ENCODE data around the gene TM9SF3. TPM values are rescaled to one million over a fixed set of nuclear protein-coding genes. Genes with fewer than 3 reads are reported as not detected.

Gene TM9SF3
- total and polyA plus RNA-seq, 2 donors (not counting 1 experiment from before 2014, with no cell fraction given), result 6.9 to 63.4 TPM

- DNase-seq (no peak), ATAC-seq (ENCODE audit: low read depth) (no peak)
- ChIA-PET POLR2A (no interaction called here), CTCF (interaction anchor here (1.5 kb wide), 1 partner anchor 10 kb away, joined by 3 read pairs; no protein-coding TSS in a partner anchor)
- H3K9ac ChIP-seq (ENCODE audit: low read length), result no peak overlapping the region
- peaks cover 49% of the 10 kb centered on the region for H3K79me2 ChIP-seq (ENCODE audit: control insufficient read depth, insufficient read depth, low read length)
- H2AFZ ChIP-seq (ENCODE audit: insufficient read depth, low read depth, low read length, poor library complexity, severe bottlenecking), result no peak overlapping the region
- no peak overlapping the region for H3K27ac Mint-ChIP-seq
- H3K4me2 ChIP-seq (replicated peaks; ENCODE audit: low read depth, low read length, poor library complexity, severe bottlenecking), result no peak overlapping the region
- no peak overlapping the region for H3K4me3 ChIP-seq (ENCODE audit: control extremely low read depth in 1 of 5, extremely low read depth in 1 of 5, insufficient read depth in 1 of 5, low read depth in 2 of 5, low read length in 4 of 5)
- H3K27me3 ChIP-seq (replicated peaks in 1 of 4; ENCODE audit: control extremely low read depth in 1 of 4, control insufficient read depth in 3 of 4, insufficient read depth in 4 of 4, low read length in 3 of 4), result no peaks in the 10 kb centered on the region
- H3K36me3 ChIP-seq (replicated peaks in 1 of 2; ENCODE audit: control extremely low read depth in 1 of 2, control insufficient read depth in 1 of 2, extremely low read depth in 1 of 2, insufficient read depth in 2 of 2, low read length in 1 of 2), result peaks cover 6 to 19% of the 10 kb centered on the region in 2 experiments
- no peaks in the 10 kb centered on the region for H3K27me3 Mint-ChIP-seq
- H3K4me1 ChIP-seq (ENCODE audit: control insufficient read depth in 2 of 2, insufficient read depth in 2 of 2, low read length in 2 of 2), result no peaks in the 10 kb centered on the region
- H3K4me3 Mint-ChIP-seq, result no peak overlapping the region
- no peaks in the 10 kb centered on the region for H3K9me3 Mint-ChIP-seq (ENCODE audit: insufficient read depth)
- no peaks in the 10 kb centered on the region for H3K9me3 ChIP-seq (ENCODE audit: control extremely low read depth in 1 of 3, control insufficient read depth in 2 of 3, insufficient read depth in 1 of 3, low read length in 2 of 3)
- H3K4me1 Mint-ChIP-seq, result peaks cover 6% of the 10 kb centered on the region
- no peak overlapping the region for H3K27ac ChIP-seq (ENCODE audit: low read length in 2 of 2)
- peaks cover 30% of the 10 kb centered on the region for H4K20me1 ChIP-seq (ENCODE audit: control insufficient read depth, insufficient read depth, low read length, poor library complexity, severe bottlenecking)
- TF ChIP-seq CTCF (IDR thresholded peaks at IDR 0.05) (no peak), EZH2 (IDR thresholded peaks at IDR 0.05; ENCODE audit: borderline replicate concordance, insufficient read depth, low read depth, low read length, poor library complexity, severe bottlenecking) (no peak)
- no CpG with 5 or more reads among the region's 1 CpG for WGBS (ENCODE audit: insufficient coverage)
- intact Hi-C loops (cut with micrococcal nuclease), result no loop called here
These were observed 21.0 kb downstream of the TM9SF3 start for GRCh38 chr10:96565774-96566173.

- no peaks in the 10 kb centered on the region for H3K27me3 Mint-ChIP-seq
- no peaks in the 10 kb centered on the region for H3K4me1 Mint-ChIP-seq
- no CpG with 5 or more reads among the region's 3 CpGs for WGBS (ENCODE audit: insufficient coverage)
- H3K9ac ChIP-seq (ENCODE audit: low read length), result no peak overlapping the region
- no peak overlapping the region for H3K4me3 ChIP-seq (ENCODE audit: control extremely low read depth in 1 of 5, extremely low read depth in 1 of 5, insufficient read depth in 1 of 5, low read depth in 2 of 5, low read length in 4 of 5)
- no peaks in the 10 kb centered on the region for H3K9me3 ChIP-seq (ENCODE audit: control extremely low read depth in 1 of 3, control insufficient read depth in 2 of 3, insufficient read depth in 1 of 3, low read length in 2 of 3)
- intact Hi-C loops (cut with micrococcal nuclease), result no loop called here
- no peaks in the 10 kb centered on the region for H3K4me1 ChIP-seq (ENCODE audit: control insufficient read depth in 2 of 2, insufficient read depth in 2 of 2, low read length in 2 of 2)
- no peak overlapping the region for H3K27ac Mint-ChIP-seq
- H2AFZ ChIP-seq (ENCODE audit: insufficient read depth, low read depth, low read length, poor library complexity, severe bottlenecking), result no peak overlapping the region
- TF ChIP-seq EZH2 (IDR thresholded peaks at IDR 0.05; ENCODE audit: borderline replicate concordance, insufficient read depth, low read depth, low read length, poor library complexity, severe bottlenecking) (no peak), CTCF (IDR thresholded peaks at IDR 0.05) (no peak)
- H3K27ac ChIP-seq (ENCODE audit: low read length in 2 of 2), result no peak overlapping the region
- H3K27me3 ChIP-seq (replicated peaks in 1 of 4; ENCODE audit: control extremely low read depth in 1 of 4, control insufficient read depth in 3 of 4, insufficient read depth in 4 of 4, low read length in 3 of 4), result no peaks in the 10 kb centered on the region
- ChIA-PET CTCF (no interaction called here), POLR2A (interaction anchor here (0.6 kb wide), 1 partner anchor 271 kb away, joined by 3 read pairs; no protein-coding TSS in a partner anchor)
- H3K4me3 Mint-ChIP-seq, result no peak overlapping the region
- no peaks in the 10 kb centered on the region for H3K9me3 Mint-ChIP-seq (ENCODE audit: insufficient read depth)
- DNase-seq, result no peak
- H3K79me2 ChIP-seq (ENCODE audit: control insufficient read depth, insufficient read depth, low read length), result peaks cover 11% of the 10 kb centered on the region
- peaks cover 15 to 43% of the 10 kb centered on the region in 2 experiments for H3K36me3 ChIP-seq (replicated peaks in 1 of 2; ENCODE audit: control extremely low read depth in 1 of 2, control insufficient read depth in 1 of 2, extremely low read depth in 1 of 2, insufficient read depth in 2 of 2, low read length in 1 of 2)
- no peak overlapping the region for H3K4me2 ChIP-seq (replicated peaks; ENCODE audit: low read depth, low read length, poor library complexity, severe bottlenecking)
- no peak for ATAC-seq (ENCODE audit: low read depth)
- no peaks in the 10 kb centered on the region for H4K20me1 ChIP-seq (ENCODE audit: control insufficient read depth, insufficient read depth, low read length, poor library complexity, severe bottlenecking)
These were observed 25.6 kb downstream of the TM9SF3 start for GRCh38 chr10:96560966-96561887.
